GM10266 (cell line): Measurements from ENCODE around the gene AKT2.

Source experiments
- DNase-seq: peaks from one replicate; pipeline ENCODE4 v3.0.0; 2012; ENCODE audit errors: extremely low spot score
- TF ChIP-seq, protein P1 (sequence below): IDR thresholded peaks from 2 replicates; pipeline ENCODE4 v1.5.1; 2012; ENCODE audit warnings: mild to moderate bottlenecking, low read depth; ENCODE audit not compliant: control insufficient read depth, insufficient read depth; ENCODE audit errors: missing control alignments

Gene AKT2

GRCh38 chr19:40244579-40245317, 40.4 kb downstream of the AKT2 start:
- TF ChIP-seq, protein P1, sequence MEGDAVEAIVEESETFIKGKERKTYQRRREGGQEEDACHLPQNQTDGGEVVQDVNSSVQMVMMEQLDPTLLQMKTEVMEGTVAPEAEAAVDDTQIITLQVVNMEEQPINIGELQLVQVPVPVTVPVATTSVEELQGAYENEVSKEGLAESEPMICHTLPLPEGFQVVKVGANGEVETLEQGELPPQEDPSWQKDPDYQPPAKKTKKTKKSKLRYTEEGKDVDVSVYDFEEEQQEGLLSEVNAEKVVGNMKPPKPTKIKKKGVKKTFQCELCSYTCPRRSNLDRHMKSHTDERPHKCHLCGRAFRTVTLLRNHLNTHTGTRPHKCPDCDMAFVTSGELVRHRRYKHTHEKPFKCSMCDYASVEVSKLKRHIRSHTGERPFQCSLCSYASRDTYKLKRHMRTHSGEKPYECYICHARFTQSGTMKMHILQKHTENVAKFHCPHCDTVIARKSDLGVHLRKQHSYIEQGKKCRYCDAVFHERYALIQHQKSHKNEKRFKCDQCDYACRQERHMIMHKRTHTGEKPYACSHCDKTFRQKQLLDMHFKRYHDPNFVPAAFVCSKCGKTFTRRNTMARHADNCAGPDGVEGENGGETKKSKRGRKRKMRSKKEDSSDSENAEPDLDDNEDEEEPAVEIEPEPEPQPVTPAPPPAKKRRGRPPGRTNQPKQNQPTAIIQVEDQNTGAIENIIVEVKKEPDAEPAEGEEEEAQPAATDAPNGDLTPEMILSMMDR = no peak
- DNase-seq = no peak

DNA sequence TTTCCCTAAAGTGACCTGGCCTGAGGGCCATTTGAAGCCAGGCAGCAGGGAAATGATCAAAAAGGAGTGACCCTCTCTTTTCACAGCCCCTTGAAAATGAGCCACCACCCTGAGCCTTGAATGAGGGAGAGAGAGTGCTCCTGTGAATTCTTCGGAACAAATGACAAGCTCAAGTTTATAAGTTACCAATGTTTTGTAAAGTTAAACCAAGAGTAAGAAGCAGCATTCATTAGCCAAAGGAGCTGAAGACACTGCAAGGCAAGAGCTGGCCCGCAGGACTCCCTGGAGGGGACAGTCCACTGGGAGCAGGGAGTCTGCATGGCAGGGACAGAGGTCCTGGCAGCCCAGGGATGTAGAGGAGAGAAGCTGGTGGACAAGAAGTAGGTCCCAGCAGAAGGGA, 42.0 kb downstream of the AKT2 start:
- TF ChIP-seq, protein P1 = no peak
- DNase-seq = no peak

- TF ChIP-seq, protein P1 = no peak
- no peak for DNase-seq
Observed at GRCh38 chr19:40242480-40242879, 42.7 kb downstream of the AKT2 start.

GRCh38 chr19:40241809-40242384, 43.2 kb downstream of the AKT2 start:
- TF ChIP-seq, protein P1 = no peak
- DNase-seq = no peak

GRCh38 chr19:40241125-40241808, 43.9 kb downstream of the AKT2 start:
- TF ChIP-seq, protein P1 = no peak
- no peak for DNase-seq

GRCh38 chr19:40240332-40240731, 44.8 kb downstream of the AKT2 start:
- no peak for DNase-seq
- TF ChIP-seq, protein P1 = no peak
